C4-2B (cell line): Measurements from ENCODE around the gene PTPRJ.

Experiments used
- H3K27ac ChIP-seq: fragments of 450-650 bp; 2 replicates; pipeline ENCODE4 v1.5.1; 2017
- CTCF ChIP-seq: fragments of 450-650 bp; conservative IDR thresholded peaks from 2 replicates; pipeline ENCODE4 v1.5.1; 2017; ENCODE audit warnings: mild to moderate bottlenecking
- ZFX ChIP-seq: fragments of 450-650 bp; IDR thresholded peaks from 2 replicates; pipeline ENCODE4 v1.6.1; 2017

PTPRJ gene

GRCh38 chr11:47983464-47984397, 3.4 kb downstream of the PTPRJ start:
- H3K27ac ChIP-seq: peak overlapping the region; percentile 16; the same call in 1 of the 2 replicates

GRCh38 chr11:47986219-47986618, 5.9 kb downstream of the PTPRJ start:
- TF ChIP-seq ZFX: no peak
- TF ChIP-seq CTCF: no peak
- peak overlapping the region; percentile 1; the same call in 1 of the 2 replicates for H3K27ac ChIP-seq

More at GRCh38 chr11:47983464-47984397, 3.4 kb downstream of the PTPRJ start:
- TF ChIP-seq CTCF (no peak), ZFX (no peak)

GRCh38 chr11:47986742-47987141, 6.4 kb downstream of the PTPRJ start:
- no peak overlapping the region for H3K27ac ChIP-seq
- TF ChIP-seq CTCF: no peak

- no peak for TF ChIP-seq CTCF
- no peak for TF ChIP-seq ZFX
- H3K27ac ChIP-seq: no peak overlapping the region; the same call in 1 of the 2 replicates
Observed at GRCh38 chr11:47987310-47987709, 7.0 kb downstream of the PTPRJ start.

- TF ChIP-seq ZFX (no peak), CTCF (no peak)
- H3K27ac ChIP-seq: no peak overlapping the region; the same call in 1 of the 2 replicates
Observed at GRCh38 chr11:47987781-47988180, 7.4 kb downstream of the PTPRJ start.

- no peak overlapping the region for H3K27ac ChIP-seq
- TF ChIP-seq CTCF (no peak), ZFX (no peak)
Observed at GRCh38 chr11:47989779-47990178, 9.4 kb downstream of the PTPRJ start.

- H3K27ac ChIP-seq: peak overlapping the region; percentile 79
- TF ChIP-seq CTCF: no peak
Observed at GRCh38 chr11:47991266-47991830, 11.0 kb downstream of the PTPRJ start.
